Body of pancreas (tissue), 4 donors: ENCODE results near the gene MTSS2. TPM values are rescaled to one million over a fixed set of nuclear protein-coding genes. Genes with fewer than 3 reads are reported as not detected.

Source experiments
- ATAC-seq: fragments of 150-250 bp; one replicate; pipeline ENCODE4 v1.9.1; 2016
- DNase-seq, 4 donors: peaks; one replicate each; pipeline ENCODE4 v3.0.0-alpha.2; 2019
- H3K27ac ChIP-seq, 4 donors: fragments of 200-600 bp; sonication (generic); 1 replicate in 3 of 4; 2 replicates in 1 of 4; pipeline versions ENCODE4 v1.5.1 to v1.6.1; 2016 to 2019; ENCODE audit warnings: mild to moderate bottlenecking in 1 of 4, mixed read lengths in 1 of 4, moderate library complexity in 1 of 4
- H3K27me3 ChIP-seq, 2 donors: fragments of 200-600 bp; sonication (generic); one replicate each; pipeline ENCODE4 v1.6.0; 2016; ENCODE audit warnings: mild to moderate bottlenecking in 1 of 2
- H3K36me3 ChIP-seq, 2 donors: fragments of 200-600 bp; sonication (generic); replicated peaks in 1 of 2; 2 replicates each; pipeline ENCODE4 v1.5.1; 2016; ENCODE audit warnings: low read depth in 2 of 2; ENCODE audit not compliant: insufficient read depth in 1 of 2
- H3K4me1 ChIP-seq: fragments of 200-600 bp; sonication (generic); one replicate; pipeline ENCODE4 v1.6.0; 2016
- H3K4me3 ChIP-seq, 2 donors: fragments of 200-600 bp; sonication (generic); 1 replicate in 1 of 2; 2 replicates in 1 of 2; pipeline ENCODE4 v1.5.1; 2016 to 2019
- H3K9me3 ChIP-seq, 3 donors: fragments of 200-600 bp; sonication (generic); 1 replicate in 2 of 3; 2 replicates in 1 of 3; pipeline ENCODE4 v1.5.1; 2016
- CTCF ChIP-seq, 7 experiments: fragments of 450-650 bp in 4 of 7; fragments of 200-600 bp in 3 of 7; sonication (generic) in 3 of 7; IDR thresholded peaks; one replicate each; pipeline ENCODE4 v1.5.1; 2016 to 2019; ENCODE audit warnings: antibody characterized with exemption in 7 of 7
- POLR2A ChIP-seq, 3 donors: fragments of 450-650 bp; IDR thresholded peaks; one replicate each; pipeline ENCODE4 v1.6.1; 2016; ENCODE audit warnings: antibody characterized with exemption in 3 of 3, mild to moderate bottlenecking in 2 of 3
- WGBS, 2 donors: methylation state at CpG; one replicate each; pipeline ENCODE4 v1.1.5; 2017; 5-methylcytosine and 5-hydroxymethylcytosine counted together
- intact Hi-C: fragments of 100-400 bp; cut with DNase I; formaldehyde crosslinking; loops from one replicate; pipeline ENCODE4 v1.15.1; 2023
- total RNA-seq, 2 donors: library from RNA; depleted of rRNA; stranded (reverse); fragments of >200 nt; gene quantifications; one replicate each; pipeline ENCODE4 v1.1.0, GENCODE V29; 2016

The MTSS2 gene
- total RNA-seq, 2 donors from 2014 or later: 8.8 to 23.4 TPM

- Histone ChIP-seq H3K9me3 (no peaks in the 10 kb centered on the region), H3K36me3 (no peaks in the 10 kb centered on the region), H3K27me3 (no peaks in the 10 kb centered on the region), H3K4me1 (peaks cover 13% of the 10 kb centered on the region), H3K4me3 (no peak overlapping the region), H3K27ac (peak overlapping the region in 1 of 4 donors; percentile 44)
- DNase-seq: no peak
- ATAC-seq: no peak
- TF ChIP-seq CTCF (IDR thresholded peaks at IDR 0.05) (no peak), POLR2A (IDR thresholded peaks at IDR 0.05) (no peak)
- WGBS, 2 donors: 89 to 91% methylated on average over 24 to 28 of the region's 29 CpGs
- intact Hi-C loops: no loop called here
Measured at GRCh38 chr16:70692873-70693671, 7.2 kb upstream of the MTSS2 start.

- Histone ChIP-seq H3K4me1 (peaks cover 13% of the 10 kb centered on the region), H3K27ac (peak overlapping the region in 2 of 4 donors; percentile 39 to 44), H3K9me3 (no peaks in the 10 kb centered on the region), H3K27me3 (no peaks in the 10 kb centered on the region), H3K4me3 (no peak overlapping the region), H3K36me3 (no peaks in the 10 kb centered on the region)
- DNase-seq (no peak), ATAC-seq (peak; percentile 12)
- intact Hi-C loops: no loop called here
- 83 to 100% methylated on average over 1 to 14 of the region's 14 CpGs for WGBS, 2 donors
- TF ChIP-seq POLR2A (IDR thresholded peaks at IDR 0.05) (no peak), CTCF (IDR thresholded peaks at IDR 0.05) (no peak)
Measured at GRCh38 chr16:70692130-70692872, 6.4 kb upstream of the MTSS2 start.

GRCh38 chr16:70691223-70692129, 5.6 kb upstream of the MTSS2 start:
- H3K4me3 ChIP-seq: no peak overlapping the region
- H3K27ac ChIP-seq: peak overlapping the region in 3 of 4 donors; percentile 10 to 44 (median 39)
- 92 to 95% methylated on average over 8 to 26 of the region's 26 CpGs for WGBS, 2 donors
- DNase-seq (peak in 3 of 4 donors; percentile 54 to 61 (median 60)), ATAC-seq (no peak)
- no peaks in the 10 kb centered on the region for H3K27me3 ChIP-seq
- no peaks in the 10 kb centered on the region for H3K9me3 ChIP-seq
- peaks cover 20% of the 10 kb centered on the region for H3K4me1 ChIP-seq
- TF ChIP-seq POLR2A (IDR thresholded peaks at IDR 0.05): peak in 1 of 3 donors; percentile 10
- TF ChIP-seq CTCF (IDR thresholded peaks at IDR 0.05): no peak
- intact Hi-C loops: no loop called here
- no peaks in the 10 kb centered on the region for H3K36me3 ChIP-seq

- Histone ChIP-seq H3K27ac (peak overlapping the region in 1 of 4 donors; percentile 25), H3K27me3 (no peaks in the 10 kb centered on the region), H3K36me3 (no peaks in the 10 kb centered on the region), H3K4me1 (peaks cover 26% of the 10 kb centered on the region), H3K9me3 (no peaks in the 10 kb centered on the region), H3K4me3 (no peak overlapping the region)
- intact Hi-C loops: no loop called here
- DNase-seq (no peak), ATAC-seq (no peak)
- WGBS, 2 donors: 88 to 91% methylated on average over 12 to 15 of the region's 16 CpGs
- TF ChIP-seq POLR2A (IDR thresholded peaks at IDR 0.05) (no peak), CTCF (IDR thresholded peaks at IDR 0.05) (no peak)
Measured at GRCh38 chr16:70689970-70690891, 4.4 kb upstream of the MTSS2 start.
